SK-N-SH (cell line): Measurements from ENCODE around the gene TCF12. TPM values are rescaled to one million over a fixed set of nuclear protein-coding genes. Genes with fewer than 3 reads are reported as not detected.

Experiments
- CTCF ChIA-PET: fragments of 300-600, 350-600 bp; formaldehyde crosslinking; extraction: SDS; loops from one replicate; lab custom pipeline; 2021; lab: Yijun Ruan, JAX
- POLR2A ChIA-PET: fragments of 350-600 bp; sonication (Branson Sonifier 250); formaldehyde crosslinking; extraction: SDS; loops from one replicate; lab custom pipeline; 2020; ENCODE audit warnings: antibody characterized with exemption, inconsistent platforms; lab: Yijun Ruan, JAX
- DNase-seq: peaks from one replicate; pipeline ENCODE4 v3.0.0; 2012
- H2AFZ ChIP-seq: fragments of 200-600 bp; sonication (generic); 2 replicates; pipeline ENCODE4 v1.8.1; 2016; ENCODE audit warnings: antibody characterized with exemption, mild to moderate bottlenecking, low read depth
- H3F3A ChIP-seq: fragments of 200-600 bp; sonication (generic); replicated peaks from 2 replicates; pipeline ENCODE3; 2016; ENCODE audit warnings: antibody characterized with exemption, mild to moderate bottlenecking; ENCODE audit not compliant: insufficient read depth
- H3K27ac ChIP-seq, 2 experiments: fragments of 200-500 bp in 1 of 2; fragments of 200-600 bp in 1 of 2; sonication (Bioruptor generic) in 1 of 2; sonication (generic), shearing (Covaris generic) in 1 of 2; 2 replicates each; pipeline versions ENCODE4 v1.5.1 to v1.6.1; 2014 to 2016; ENCODE audit warnings: low read depth in 2 of 2, inconsistent platforms in 1 of 2, low read length in 1 of 2, mild to moderate bottlenecking in 1 of 2, mixed read lengths in 1 of 2
- H3K27me3 ChIP-seq: fragments of 200-600 bp; sonication (generic), shearing (Covaris generic); 2 replicates; pipeline ENCODE4 v1.6.1; 2016; ENCODE audit warnings: mixed run types; ENCODE audit not compliant: insufficient read depth
- H3K36me3 ChIP-seq, 2 experiments: fragments of 200-500 bp in 1 of 2; fragments of 200-600 bp in 1 of 2; sonication (Bioruptor generic) in 1 of 2; sonication (generic) in 1 of 2; replicated peaks in 1 of 2; 2 replicates each; pipeline versions ENCODE3 to v1.5.1; 2014 to 2016; ENCODE audit warnings: low read length in 1 of 2, mild to moderate bottlenecking in 1 of 2; ENCODE audit not compliant: insufficient read depth in 2 of 2, control insufficient read depth in 1 of 2
- H3K4me1 ChIP-seq, 2 experiments: fragments of 200-500 bp in 1 of 2; fragments of 200-600 bp in 1 of 2; sonication (Bioruptor generic) in 1 of 2; sonication (generic), shearing (Covaris generic) in 1 of 2; 2 replicates each; pipeline versions ENCODE4 v1.5.1 to v1.6.1; 2014 to 2016; ENCODE audit warnings: low read depth in 1 of 2, low read length in 1 of 2, mixed run types in 1 of 2; ENCODE audit not compliant: insufficient read depth in 2 of 2, control insufficient read depth in 1 of 2
- H3K4me2 ChIP-seq: fragments of 200-600 bp; sonication (generic), shearing (Covaris generic); 2 replicates; pipeline ENCODE4 v1.6.1; 2017; ENCODE audit warnings: mixed run types
- H3K4me3 ChIP-seq, 2 experiments: fragments of 200-500 bp in 1 of 2; fragments of 200-600 bp in 1 of 2; sonication (Bioruptor generic) in 1 of 2; sonication (generic), shearing (Covaris generic) in 1 of 2; 2 replicates each; pipeline versions ENCODE4 v1.5.1 to v1.8.1; 2014 to 2016; ENCODE audit warnings: low read depth in 2 of 2, inconsistent platforms in 1 of 2, low read length in 1 of 2, mild to moderate bottlenecking in 1 of 2, mixed read lengths in 1 of 2, moderate library complexity in 1 of 2
- H3K79me2 ChIP-seq: fragments of 200-600 bp; sonication (generic); 2 replicates; pipeline ENCODE4 v1.8.1; 2017; ENCODE audit warnings: mild to moderate bottlenecking; ENCODE audit not compliant: insufficient read depth
- H3K9ac ChIP-seq: fragments of 200-600 bp; sonication (generic); 2 replicates; pipeline ENCODE4 v1.6.1; 2017; ENCODE audit warnings: mixed run types
- H3K9me2 ChIP-seq: fragments of 200-600 bp; sonication (generic); 2 replicates; pipeline ENCODE4 v1.6.1; 2017; ENCODE audit warnings: mixed run types
- H3K9me3 ChIP-seq: fragments of 200-600 bp; sonication (generic); 2 replicates; pipeline ENCODE4 v1.6.1; 2017; ENCODE audit warnings: mixed run types, mild to moderate bottlenecking, moderate library complexity
- H4K20me1 ChIP-seq: fragments of 200-600 bp; sonication (generic); 2 replicates; pipeline ENCODE4 v1.6.1; 2017; ENCODE audit warnings: mild to moderate bottlenecking, mixed run types; ENCODE audit not compliant: insufficient read depth
- CHD2 ChIP-seq: fragments of 150-350 bp; IDR thresholded peaks from 2 replicates; pipeline ENCODE4 v1.6.1; 2018; ENCODE audit warnings: low read length; ENCODE audit not compliant: partially characterized antibody
- ELF1 ChIP-seq: IDR thresholded peaks from 2 replicates; pipeline ENCODE4 v1.4.0; 2012
- EZH2phosphoT487 ChIP-seq: fragments of 200-600 bp; sonication (generic); IDR thresholded peaks from 2 replicates; pipeline ENCODE4 v1.6.1; 2017; ENCODE audit warnings: low read depth, mixed run types, mild to moderate bottlenecking, antibody characterized with exemption, moderate library complexity, borderline replicate concordance
- FOSL2 ChIP-seq: IDR thresholded peaks from 2 replicates; pipeline ENCODE4 v1.4.0; 2012; ENCODE audit warnings: low read depth, mild to moderate bottlenecking, moderate library complexity, borderline replicate concordance
- FOXJ3 ChIP-seq: sonication (generic); formaldehyde crosslinking; IDR thresholded peaks from 2 replicates; pipeline ENCODE4 v1.5.1; 2020; ENCODE audit warnings: mild to moderate bottlenecking, missing genetic modification reagents
- MXI1 ChIP-seq: IDR thresholded peaks from 2 replicates; pipeline ENCODE4 v1.6.1; 2012; ENCODE audit warnings: mild to moderate bottlenecking, low read depth, low read length, improper control_type of control experiment
- RAD21 ChIP-seq: IDR thresholded peaks from 2 replicates; pipeline ENCODE4 v1.6.1; 2012; ENCODE audit warnings: mild to moderate bottlenecking, low read length
- RCOR1 ChIP-seq: fragments of 150-350 bp; IDR thresholded peaks from 2 replicates; pipeline ENCODE4 v1.6.1; 2017; ENCODE audit warnings: antibody characterized with exemption, low read length
- RXRA ChIP-seq: IDR thresholded peaks from 2 replicates; pipeline ENCODE4 v1.4.0; 2012; ENCODE audit warnings: low read depth, mild to moderate bottlenecking, borderline replicate concordance
- SMC3 ChIP-seq: IDR thresholded peaks from 2 replicates; pipeline ENCODE4 v1.6.1; 2012; ENCODE audit warnings: low read depth, low read length, improper control_type of control experiment
- TCF12 ChIP-seq: IDR thresholded peaks from 2 replicates; pipeline ENCODE4 v1.4.0; 2012
- TEAD4 ChIP-seq: IDR thresholded peaks from 2 replicates; pipeline ENCODE4 v1.4.0; 2012; ENCODE audit warnings: mild to moderate bottlenecking, borderline replicate concordance; ENCODE audit not compliant: insufficient read depth
- WGBS: methylation state at CpG from one replicate; pipeline ENCODE4 v1.1.6; 2017; ENCODE audit warnings: low lambda C conversion rate; 5-methylcytosine and 5-hydroxymethylcytosine counted together
- polyA plus RNA-seq, 3 experiments: library from polyadenylated mRNA; depleted of rRNA; stranded (reverse); fragments of >200 nt; gene quantifications; 2 replicates each; pipeline ENCODE4 v1.2.3, GENCODE V29; 2012
- TF ChIP-seq, protein P1 (sequence below): IDR thresholded peaks from 2 replicates; pipeline ENCODE4 v1.4.0; 2012; ENCODE audit warnings: low read depth, borderline replicate concordance
- TF ChIP-seq, protein P2 (sequence below): IDR thresholded peaks from 2 replicates; pipeline ENCODE4 v1.6.1; 2012; ENCODE audit warnings: mild to moderate bottlenecking, low read depth, low read length, moderate library complexity
- TF ChIP-seq, protein P3 (sequence below): fragments of 150-350 bp; IDR thresholded peaks from 2 replicates; pipeline ENCODE4 v1.6.1; 2017; ENCODE audit warnings: antibody characterized with exemption, low read length, low read depth, borderline replicate concordance

Gene TCF12
- polyA plus RNA-seq, 1 of the 3 experiments (the other 2 are of a cell fraction) = 49.6 TPM

DNA sequence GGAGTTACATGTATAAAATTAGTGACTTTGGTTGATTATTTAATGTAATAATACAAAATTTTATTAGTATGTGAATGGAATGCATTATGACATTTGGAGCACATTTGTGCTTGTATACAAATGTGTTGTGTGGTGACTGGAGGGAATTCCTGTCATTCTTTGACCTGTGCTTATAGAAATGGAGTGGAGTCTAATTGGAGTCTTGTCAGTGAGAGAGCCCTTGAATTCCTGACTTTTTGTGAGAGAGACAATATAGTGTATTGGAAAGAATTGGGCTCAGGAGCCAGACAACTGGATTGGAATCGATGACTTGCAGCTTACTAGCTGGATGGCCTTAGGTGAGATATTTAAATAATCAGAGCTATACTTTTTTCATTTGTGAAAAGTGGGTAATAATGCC, 9.4 kb downstream of the TCF12 start:
- no peaks in the 10 kb centered on the region for H3K9me3 ChIP-seq
- H3K27ac ChIP-seq = no peak overlapping the region
- peaks cover 21% of the 10 kb centered on the region for H3F3A ChIP-seq
- H3K9me2 ChIP-seq = no peaks in the 10 kb centered on the region
- ChIA-PET CTCF (interaction anchor here (1.0 to 1.3 kb wide), 3 partner anchors 220 to 379 kb away, joined by 3 to 4 read pairs (median 3); no protein-coding TSS in a partner anchor), POLR2A (interaction anchor here (0.6 to 1.2 kb wide), 2 partner anchors 9 to 13 kb away, joined by 3 to 6 read pairs; partner anchors contain the start of gene TCF12)
- 100% methylated on average over 1 of the region's 1 CpG for WGBS
- no peak overlapping the region for H2AFZ ChIP-seq
- H4K20me1 ChIP-seq = peaks cover 74% of the 10 kb centered on the region
- TF ChIP-seq, protein P1, sequence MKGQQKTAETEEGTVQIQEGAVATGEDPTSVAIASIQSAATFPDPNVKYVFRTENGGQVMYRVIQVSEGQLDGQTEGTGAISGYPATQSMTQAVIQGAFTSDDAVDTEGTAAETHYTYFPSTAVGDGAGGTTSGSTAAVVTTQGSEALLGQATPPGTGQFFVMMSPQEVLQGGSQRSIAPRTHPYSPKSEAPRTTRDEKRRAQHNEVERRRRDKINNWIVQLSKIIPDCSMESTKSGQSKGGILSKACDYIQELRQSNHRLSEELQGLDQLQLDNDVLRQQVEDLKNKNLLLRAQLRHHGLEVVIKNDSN = no peak
- TF ChIP-seq CHD2 (no peak), TEAD4 (no peak), RXRA (no peak), ELF1 (no peak), EZH2phosphoT487 (no peak), MXI1 (no peak), FOXJ3 (CRISPR knock-in tag) (no peak), RCOR1 (no peak), FOSL2 (no peak), TCF12 (no peak), SMC3 (no peak), RAD21 (no peak)
- TF ChIP-seq, protein P2, sequence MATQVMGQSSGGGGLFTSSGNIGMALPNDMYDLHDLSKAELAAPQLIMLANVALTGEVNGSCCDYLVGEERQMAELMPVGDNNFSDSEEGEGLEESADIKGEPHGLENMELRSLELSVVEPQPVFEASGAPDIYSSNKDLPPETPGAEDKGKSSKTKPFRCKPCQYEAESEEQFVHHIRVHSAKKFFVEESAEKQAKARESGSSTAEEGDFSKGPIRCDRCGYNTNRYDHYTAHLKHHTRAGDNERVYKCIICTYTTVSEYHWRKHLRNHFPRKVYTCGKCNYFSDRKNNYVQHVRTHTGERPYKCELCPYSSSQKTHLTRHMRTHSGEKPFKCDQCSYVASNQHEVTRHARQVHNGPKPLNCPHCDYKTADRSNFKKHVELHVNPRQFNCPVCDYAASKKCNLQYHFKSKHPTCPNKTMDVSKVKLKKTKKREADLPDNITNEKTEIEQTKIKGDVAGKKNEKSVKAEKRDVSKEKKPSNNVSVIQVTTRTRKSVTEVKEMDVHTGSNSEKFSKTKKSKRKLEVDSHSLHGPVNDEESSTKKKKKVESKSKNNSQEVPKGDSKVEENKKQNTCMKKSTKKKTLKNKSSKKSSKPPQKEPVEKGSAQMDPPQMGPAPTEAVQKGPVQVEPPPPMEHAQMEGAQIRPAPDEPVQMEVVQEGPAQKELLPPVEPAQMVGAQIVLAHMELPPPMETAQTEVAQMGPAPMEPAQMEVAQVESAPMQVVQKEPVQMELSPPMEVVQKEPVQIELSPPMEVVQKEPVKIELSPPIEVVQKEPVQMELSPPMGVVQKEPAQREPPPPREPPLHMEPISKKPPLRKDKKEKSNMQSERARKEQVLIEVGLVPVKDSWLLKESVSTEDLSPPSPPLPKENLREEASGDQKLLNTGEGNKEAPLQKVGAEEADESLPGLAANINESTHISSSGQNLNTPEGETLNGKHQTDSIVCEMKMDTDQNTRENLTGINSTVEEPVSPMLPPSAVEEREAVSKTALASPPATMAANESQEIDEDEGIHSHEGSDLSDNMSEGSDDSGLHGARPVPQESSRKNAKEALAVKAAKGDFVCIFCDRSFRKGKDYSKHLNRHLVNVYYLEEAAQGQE = no peak
- TF ChIP-seq, protein P3, sequence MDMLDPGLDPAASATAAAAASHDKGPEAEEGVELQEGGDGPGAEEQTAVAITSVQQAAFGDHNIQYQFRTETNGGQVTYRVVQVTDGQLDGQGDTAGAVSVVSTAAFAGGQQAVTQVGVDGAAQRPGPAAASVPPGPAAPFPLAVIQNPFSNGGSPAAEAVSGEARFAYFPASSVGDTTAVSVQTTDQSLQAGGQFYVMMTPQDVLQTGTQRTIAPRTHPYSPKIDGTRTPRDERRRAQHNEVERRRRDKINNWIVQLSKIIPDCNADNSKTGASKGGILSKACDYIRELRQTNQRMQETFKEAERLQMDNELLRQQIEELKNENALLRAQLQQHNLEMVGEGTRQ = no peak
- no peak overlapping the region for H3K4me2 ChIP-seq
- H3K4me3 ChIP-seq = no peak overlapping the region
- no peaks in the 10 kb centered on the region for H3K27me3 ChIP-seq
- DNase-seq = no peak
- peaks cover 97% of the 10 kb centered on the region for H3K79me2 ChIP-seq
- no peak overlapping the region for H3K9ac ChIP-seq
- peaks cover 49 to 70% of the 10 kb centered on the region in 2 experiments for H3K36me3 ChIP-seq
- peaks cover 2 to 53% of the 10 kb centered on the region in 2 experiments; a peak in 3 of 4 replicates for H3K4me1 ChIP-seq
